COR-L47 (cell line): ENCODE data around the gene PRG3.

Experiments
- DNase-seq: peaks from one replicate; lab custom pipeline; 2025; lab: John Stamatoyannopoulos, UW

Gene PRG3, protein sequence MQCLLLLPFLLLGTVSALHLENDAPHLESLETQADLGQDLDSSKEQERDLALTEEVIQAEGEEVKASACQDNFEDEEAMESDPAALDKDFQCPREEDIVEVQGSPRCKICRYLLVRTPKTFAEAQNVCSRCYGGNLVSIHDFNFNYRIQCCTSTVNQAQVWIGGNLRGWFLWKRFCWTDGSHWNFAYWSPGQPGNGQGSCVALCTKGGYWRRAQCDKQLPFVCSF

DNA sequence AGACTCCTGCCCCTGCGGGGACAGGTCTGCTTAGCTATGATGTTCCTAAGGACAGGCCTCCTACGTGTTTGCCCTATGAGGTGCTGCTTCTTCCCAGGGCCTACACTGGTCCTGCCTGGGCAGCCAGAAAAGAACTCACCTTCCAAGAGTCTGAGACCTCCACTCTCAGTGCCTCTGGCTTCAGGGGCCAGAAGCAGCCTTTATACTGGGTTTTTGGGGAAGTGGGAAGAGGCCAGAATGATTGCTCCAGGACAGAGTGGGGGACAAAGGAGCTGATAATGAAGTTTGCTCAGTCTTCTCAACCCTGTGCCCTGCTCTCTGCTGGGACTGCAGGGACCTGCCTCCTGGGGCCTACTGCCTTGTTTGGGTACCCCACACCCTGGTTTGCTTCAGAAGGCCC lies at the start of gene PRG3:
Gene PRG3, minus strand, starts transcription at position 176 of the 400 bp plus-strand sequence. CDS start 442 bp downstream, outside the sequence.
- no peak for DNase-seq

DNA sequence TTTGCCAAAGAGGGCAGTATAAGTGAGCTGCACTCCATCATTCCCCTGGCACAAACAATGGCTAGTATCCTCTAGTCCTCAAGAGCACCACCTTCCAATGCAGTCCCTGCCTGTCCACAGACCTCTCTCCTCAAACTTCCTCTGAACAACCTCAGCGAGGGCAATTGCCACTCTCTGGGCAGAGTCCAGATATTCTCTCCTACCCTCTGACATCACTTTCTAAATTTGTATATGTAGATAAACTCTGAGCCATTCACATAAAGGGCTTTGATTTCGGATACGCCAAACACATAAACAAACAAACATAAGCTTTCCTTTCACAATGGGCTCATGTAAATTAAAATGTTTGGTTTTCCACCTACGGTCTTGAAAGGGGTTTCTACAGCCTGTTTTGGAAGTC lies 49.0 kb upstream of the PRG3 start:
- DNase-seq: peak; percentile 38

DNA sequence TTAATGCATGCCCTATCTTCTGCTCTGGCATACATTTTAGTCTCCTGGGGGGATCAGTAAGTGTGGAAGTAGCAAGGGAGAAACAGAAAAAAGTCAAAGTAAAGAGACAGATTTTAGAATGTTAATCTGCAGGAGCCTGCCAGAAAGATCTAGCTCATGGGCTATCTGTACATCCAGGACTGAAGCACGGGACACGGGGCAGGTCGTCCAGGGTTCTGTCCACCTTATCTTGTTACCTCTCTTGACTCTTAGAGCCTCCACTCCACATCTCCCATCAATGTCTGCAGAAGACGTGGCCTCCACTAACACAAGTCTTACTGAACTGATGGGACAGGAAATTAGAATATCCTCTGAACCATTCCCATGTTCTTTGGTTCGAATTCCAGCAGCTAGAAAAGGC lies 47.7 kb upstream of the PRG3 start:
- no peak for DNase-seq

DNA sequence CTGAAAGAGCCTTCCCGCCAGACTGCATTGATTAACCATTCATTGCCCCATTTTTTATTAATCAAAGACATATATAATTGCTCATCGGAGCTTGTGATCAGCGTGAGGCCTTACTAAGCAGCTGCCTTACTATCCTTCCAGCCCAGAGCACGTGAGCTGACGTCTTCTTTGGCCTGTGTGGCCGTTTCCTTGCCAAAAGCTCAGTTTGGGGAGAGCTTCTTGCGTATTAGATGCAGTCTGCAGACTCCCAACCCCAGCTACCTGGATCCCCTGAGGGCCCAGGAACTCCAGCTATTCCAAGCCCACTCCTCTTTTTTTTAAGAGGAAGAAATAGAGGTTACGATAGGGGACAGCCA lies 46.8 kb upstream of the PRG3 start:
- no peak for DNase-seq

DNA sequence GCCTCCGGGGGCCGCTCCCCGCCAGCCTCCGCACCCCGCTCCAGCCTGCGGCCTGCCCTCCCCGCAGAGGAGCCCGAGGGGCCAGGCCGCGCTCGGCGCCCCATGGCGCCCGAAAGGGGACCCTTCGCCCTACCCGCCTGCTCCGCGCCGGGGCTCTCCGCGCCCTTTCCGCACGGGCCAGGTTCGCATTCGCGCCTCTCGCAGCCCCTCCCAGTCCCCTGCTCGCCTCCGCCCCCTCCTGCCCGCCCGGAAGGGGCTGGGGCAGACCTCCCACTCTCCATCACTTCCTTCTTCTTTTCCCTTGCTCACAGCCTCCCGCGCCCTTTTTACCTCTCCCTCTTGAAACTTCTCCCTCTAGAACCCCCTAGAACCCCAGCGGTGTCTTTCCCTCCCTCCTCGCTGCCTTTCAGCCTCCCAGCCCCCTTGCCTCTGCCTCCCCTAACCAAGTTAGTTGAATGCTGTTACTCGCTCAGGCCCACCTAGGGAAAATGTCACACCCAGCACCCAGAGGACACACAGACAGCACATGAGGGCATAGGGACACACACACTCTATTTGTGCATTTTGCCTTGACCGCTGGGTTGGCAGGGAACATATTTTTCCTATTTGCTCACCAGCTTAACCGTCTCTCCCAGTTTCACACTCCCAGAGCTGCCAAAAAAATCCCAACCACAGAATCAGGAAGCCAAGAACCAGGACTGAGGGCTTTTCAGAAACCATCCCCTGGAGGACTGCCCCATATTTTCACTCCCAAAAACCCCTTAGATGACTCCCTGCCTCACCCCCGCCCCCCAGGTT lies 46.2 kb upstream of the PRG3 start, which contains the start of gene SLC43A3:
Gene SLC43A3, minus strand, starts transcription at position 193 of the 798 bp plus-strand sequence. CDS start 949 bp downstream, outside the sequence.
- peak; percentile 1 for DNase-seq

DNA sequence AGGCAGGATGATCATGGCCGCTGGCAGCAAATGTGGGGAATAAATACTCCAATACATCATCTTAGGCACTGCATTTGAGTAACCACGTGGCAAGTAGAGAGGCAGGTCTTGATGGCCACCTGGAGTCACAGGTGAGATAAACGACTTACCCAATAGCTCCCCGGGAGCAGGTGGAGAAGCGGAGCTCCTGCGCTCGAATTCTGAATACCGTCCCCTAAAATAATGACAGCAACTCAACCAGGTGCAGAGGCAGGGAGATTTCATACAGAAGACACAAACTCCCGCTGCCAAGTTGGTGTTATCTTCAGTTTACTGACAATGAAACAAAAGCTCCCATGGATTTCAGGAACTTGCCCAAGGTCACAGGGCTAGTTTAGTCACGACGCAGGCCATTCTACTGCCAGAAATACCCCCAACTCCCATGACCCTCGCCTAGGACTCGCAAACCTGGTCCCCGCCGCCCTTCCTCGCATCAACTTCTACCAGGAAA lies 45.5 kb upstream of the PRG3 start:
- peak; percentile 28 for DNase-seq

DNA sequence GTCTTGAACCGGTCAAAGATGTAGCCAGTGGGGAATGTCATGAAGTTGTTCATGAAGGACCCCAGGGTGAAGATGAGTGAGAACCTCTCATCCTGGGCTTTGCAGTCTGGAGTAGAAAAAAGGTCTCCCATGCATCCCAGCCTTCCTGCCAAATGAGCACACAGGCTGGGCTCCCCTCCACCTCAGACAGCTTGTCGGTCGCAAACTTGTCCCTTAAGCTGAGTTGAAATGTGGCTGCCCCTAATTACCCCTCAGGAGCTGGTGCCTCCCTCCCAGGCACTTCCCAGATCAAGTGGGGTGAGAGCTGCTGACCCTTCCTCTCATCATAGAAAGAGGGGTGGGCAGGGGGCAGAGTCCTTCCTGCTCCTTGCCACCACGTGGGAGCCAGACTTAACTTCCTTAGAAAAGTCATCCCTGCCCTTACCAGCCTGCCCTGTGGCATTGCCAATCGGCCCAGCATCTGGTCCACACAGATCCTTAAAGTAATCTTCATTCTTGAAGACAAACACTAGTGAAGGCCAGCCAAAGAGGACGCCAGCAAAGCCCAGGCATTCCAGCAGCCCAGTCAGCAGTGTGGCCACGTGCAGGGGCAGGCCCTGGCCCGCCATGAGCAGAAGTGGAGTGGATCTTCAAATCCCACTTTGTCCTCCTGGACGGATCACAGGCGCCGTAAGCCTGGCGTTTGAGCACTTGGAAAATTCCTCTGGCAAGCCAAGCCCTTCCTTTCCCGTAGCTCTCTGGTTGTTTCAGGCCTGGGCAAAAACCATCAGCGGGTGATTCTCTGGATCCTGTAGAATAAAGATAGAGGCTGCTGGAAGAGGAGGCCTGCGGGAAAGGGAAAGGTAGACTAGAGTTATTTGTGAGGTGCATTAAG lies 44.9 kb upstream of the PRG3 start:
- no peak for DNase-seq

DNA sequence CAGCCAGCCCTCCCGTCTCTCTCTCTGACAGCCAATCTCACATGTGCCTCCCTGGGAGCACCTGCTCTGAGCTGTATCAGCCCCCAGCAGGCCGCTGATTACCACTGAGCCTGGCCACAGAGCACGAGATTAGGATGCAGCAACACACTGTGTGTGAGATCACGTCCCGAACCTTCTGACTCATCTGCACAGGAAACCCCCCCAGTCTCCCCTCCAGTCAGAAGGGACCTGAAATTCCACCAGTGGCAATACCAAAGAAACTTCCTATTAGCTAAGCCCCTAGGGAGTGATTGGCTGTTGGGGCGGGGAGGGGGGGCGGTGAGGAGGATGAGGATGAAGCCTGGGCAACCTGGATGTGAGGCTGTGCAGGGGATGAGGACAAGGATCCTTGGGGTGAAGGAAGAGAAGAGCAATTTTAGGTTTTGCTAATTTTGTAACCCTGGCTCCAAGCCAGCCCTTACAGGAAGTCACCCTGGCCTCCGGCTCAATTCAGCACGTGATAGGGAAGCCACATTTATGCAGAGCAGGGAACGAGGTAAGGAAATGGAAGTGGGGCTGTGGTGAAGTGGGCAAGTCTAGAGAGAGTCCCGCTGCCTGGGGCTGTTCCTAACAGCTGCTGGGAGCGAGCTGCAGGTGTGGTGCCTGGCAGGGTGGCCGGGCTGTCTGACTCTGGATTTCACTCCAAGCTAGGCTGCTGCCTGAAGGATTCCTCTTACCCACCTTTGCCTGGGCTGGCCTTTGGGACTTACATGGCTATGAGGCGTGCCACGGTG lies 44.0 kb upstream of the PRG3 start:
- DNase-seq: peak; percentile 23

DNA sequence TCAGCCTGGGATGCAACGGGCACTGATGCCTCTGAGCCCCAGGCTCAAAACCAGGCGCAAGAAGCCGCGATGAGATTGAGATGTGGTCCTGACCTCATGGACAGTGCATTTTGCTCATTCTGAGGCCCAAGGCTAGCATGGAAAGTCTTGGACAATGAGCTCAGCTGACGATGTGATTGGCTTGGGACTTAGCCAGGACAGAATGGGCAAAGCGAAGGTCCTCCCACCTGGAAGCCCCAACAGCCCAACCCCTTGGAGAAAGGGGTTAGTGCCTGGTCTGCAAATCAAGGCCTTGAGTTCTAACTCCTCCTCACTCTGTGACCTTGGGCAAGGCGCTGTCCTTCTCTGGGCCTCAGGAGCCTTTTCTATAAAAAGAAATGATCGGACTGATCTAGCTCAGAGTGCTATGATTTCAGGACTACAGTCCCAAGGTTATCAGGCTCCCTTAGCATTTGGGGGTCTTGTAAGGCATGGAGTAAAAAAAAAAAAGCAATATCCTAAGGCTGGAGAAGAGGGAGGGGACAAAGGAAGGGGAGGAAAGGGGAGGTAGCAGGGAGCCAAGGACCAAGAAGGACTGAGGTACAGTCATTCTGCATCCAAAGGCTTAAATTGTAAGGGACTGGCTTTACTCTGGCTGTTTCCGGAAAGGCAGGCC lies 43.3 kb upstream of the PRG3 start:
- DNase-seq: no peak

DNA sequence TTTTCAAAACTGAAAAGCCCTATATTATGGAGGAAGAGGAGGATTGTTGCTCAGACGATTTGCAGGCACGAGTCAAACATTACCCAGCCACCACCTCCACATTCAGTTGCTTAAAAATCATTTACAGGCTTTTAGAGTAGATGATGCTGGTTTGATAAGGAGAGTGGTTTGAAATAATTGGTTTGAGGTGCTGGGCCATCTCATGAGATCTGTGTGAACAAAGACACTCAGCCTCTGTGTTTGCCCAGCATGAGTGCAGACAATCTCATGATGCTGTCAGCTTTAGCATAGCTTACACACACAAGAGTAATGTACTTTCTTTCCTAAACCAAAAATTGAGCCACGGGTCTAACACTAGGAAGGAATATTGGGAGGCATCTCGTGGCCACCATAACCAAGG lies 41.7 kb upstream of the PRG3 start:
- no peak for DNase-seq

DNA sequence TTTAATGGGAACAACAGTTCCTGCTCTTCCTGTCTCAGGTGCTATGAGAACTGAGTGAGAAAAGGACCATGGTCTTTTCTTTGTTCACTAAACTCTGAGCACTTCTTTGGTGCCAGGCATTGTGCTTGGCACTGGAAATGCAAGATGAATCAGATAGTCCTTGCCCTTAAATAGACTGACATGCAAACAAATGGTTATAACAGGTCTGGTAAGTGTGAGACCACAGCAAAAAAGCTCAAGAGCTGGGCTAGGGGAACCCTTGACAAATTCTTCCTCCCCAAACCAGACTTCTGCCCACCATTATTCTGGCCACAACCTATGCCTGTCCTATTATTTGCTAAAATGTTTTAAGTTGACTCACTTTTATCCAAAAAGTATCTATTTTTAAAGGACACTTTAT lies 40.9 kb upstream of the PRG3 start:
- DNase-seq: no peak

DNA sequence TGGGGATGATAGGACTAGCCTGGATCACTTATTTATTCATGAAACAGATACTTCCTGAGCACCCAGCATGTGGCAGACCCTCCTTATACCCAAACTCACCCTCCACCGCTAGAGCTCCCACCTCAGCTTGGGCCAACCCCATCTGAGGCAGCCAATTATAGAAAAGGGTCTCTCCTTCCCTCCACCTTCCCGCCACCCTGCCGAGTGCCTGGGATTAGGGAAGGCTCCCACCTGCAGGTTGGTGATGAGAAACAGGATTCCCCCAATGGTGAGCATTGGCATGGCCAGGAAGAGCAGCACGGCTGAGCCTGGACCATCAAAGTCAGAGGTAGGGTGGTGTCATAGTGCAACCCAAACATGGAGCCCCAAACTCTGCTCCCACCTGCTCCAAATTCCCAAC lies 40.1 kb upstream of the PRG3 start:
- DNase-seq: no peak

DNA sequence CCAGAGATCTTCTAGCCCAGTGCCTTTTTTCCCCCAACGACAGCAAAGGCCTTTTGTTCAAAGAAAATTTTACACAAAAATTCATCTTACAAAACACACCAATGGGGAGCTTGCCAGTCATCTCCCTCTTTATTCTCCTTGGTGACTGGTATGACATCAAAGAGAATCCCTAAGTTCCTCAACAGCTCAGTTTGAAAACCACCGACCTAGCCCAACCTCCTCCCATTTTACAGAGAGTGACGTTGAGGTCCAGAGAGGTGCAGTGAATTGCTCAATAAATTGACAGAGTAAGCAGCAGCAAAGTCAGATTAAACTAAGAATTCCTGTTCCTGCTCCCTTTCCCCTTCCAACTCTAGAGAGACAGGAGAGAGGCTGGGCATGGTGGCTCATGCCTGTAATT lies 38.2 kb upstream of the PRG3 start:
- no peak for DNase-seq

DNA sequence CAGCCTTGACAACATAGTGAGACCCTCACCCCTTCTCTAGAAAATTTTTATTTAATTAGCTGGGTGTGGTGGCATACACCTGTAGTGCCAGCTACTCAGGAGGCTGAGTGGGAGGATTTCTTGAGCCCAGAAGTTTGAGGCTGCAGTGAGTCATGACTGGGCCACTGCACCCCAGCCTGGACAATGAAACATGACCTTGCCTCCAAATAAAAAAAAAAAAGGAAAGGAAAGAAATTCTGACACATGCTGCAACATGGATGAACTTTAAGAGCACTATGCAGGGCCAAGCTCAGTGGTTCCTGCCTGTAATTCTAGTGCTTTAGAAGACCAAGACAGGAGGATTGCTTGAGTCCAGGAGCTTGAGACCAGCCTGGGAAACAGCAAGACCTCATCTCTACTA lies 37.2 kb upstream of the PRG3 start:
- DNase-seq: no peak

DNA sequence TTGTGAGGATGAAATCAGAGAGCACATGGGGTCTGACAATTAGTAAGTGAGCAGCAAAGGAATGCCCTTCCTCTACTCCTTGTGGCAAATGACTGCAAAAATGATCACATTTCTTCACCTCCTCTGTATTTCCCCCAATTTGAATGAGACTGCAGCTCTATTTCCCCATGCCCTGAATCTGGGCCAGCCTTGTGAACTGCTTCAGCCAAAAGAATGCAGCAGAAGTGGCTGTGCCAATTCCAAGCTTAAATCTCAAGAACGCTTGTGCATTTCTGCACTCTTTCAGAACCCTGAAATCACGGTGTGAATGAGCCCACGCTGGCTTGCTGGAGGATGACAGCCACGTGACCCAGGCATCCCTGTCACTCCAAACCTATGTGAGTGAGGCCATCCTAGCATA lies 36.1 kb upstream of the PRG3 start:
- no peak for DNase-seq

DNA sequence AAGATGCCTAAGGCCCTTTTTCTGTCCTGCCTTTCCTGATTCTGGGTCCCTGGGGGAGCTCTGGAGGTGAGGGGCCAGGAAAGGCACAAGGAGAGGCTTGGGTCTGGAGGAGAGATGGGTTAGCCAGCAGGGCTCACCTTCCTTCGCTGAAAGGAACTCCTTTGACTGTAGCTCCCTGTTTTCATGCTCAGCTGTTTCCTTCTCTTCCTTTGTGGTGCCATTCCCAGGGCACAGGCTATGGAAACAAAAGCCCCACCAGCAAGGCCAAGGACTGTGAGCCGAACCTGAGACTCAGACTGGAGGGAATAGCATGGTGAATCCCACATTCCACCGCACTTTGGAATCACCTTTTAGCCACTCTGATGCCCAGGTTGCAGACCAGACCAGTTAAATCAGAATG lies 35.5 kb upstream of the PRG3 start:
- DNase-seq: no peak

DNA sequence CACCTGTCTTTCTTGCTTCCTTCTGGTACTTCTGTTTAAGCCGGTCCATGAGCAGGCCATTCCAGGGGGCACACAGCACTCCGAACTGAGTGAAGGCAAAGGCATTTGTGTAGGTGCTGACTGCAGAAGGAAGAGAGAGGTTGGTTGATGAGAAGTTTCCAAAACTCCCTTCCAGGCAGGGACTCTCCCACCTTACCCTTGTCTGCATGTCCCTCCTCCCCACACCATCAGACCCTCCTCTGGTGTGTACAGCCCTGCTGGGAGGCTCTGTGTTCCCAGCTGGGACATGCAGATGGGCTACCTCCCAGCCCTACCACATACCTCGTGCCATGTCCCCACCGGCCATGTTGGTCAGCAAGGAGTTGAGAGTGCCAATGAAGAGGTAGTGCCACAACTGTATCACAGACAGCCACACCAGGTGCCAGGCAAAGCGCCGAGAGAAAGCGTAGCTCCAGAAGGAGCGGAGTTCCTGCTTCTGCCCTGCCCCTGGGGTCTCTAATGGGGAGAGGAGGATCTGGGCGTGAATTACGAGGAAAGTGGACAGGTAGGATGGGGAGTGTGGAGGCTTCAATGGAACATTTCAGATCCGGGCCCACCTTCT lies 33.8 kb upstream of the PRG3 start:
- no peak for DNase-seq

DNA sequence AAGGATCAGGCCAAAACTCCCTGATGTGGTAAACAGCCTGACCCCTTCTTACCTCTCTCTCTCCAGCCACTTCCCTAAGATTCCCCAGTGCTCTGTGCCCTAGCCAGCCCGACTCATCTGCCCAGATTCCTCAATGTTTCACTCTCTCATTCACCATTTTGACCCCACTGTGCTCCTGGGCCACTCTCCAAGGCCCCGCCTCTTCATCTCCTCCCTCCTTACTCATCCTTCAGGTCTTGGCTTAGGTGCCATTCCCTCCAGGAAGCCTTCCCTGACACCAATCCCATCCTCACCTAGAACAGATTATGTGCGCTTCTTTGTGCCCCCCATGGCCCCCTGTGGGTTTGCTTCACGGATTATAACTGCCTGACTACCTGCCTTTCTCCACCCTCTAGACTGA lies 32.7 kb upstream of the PRG3 start:
- no peak for DNase-seq

DNA sequence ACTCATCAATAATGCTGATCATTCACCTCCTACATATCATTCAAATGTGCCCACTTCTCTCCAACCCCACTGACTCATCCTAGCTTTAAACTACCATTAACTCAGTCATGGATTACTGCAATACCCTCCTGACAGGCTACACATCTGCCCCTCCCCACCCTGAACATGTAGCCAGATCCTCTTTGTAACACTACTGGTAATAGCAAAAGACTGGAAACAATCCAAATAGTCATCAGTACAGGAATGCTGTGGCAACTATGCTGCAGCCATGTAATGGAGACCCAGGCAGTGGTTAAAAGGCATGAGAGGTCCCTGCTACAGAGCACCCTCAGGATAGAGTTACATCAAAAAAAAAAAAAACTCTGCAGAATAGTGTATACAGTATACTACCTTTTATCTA lies 29.3 kb upstream of the PRG3 start:
- DNase-seq: no peak

DNA sequence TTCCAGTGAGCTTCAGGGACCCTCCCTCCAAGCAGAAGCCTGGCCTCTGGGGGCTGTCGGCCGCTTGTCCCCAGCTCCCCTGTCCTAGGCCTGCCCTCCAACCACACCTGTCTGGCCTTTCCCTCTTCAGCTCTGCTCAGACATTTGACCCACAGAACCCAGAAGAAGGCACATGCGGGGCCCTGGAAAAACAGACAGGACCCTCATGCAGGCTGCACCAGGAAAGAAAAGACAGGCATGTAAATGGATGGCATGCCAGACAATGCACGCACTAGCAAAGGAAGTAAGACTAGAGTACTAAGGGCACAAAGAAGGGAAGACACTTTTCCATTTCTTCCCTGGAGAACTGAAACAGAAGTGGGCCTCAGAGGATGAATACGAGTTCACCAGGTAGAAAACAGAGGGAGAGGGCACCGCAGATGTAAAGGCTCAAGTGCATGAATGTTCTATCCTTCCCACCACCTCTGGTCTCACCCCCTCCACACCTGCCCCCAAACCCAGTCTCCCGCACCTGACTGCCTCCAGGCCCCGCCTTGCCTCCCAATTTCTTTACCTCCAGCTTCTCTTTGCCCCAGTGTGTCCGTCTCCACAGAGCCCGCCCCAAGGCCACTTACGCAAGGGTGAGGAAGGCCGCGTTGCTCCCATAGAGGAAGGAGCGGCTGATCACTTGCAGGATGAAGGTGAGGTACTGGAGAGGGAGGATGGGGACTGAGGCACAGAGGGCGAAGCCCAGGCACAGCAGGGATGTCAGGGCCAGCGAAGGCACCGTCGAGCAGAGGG lies 28.6 kb upstream of the PRG3 start:
- DNase-seq: no peak
